GM20000 (cell line): ENCODE results near the gene CACNG7.

Experiments used
- DNase-seq: peaks from one replicate; pipeline ENCODE4 v3.0.0; 2012; ENCODE audit warnings: low spot score
- CTCF ChIP-seq: IDR thresholded peaks from 2 replicates; pipeline ENCODE4 v1.5.1; 2012; ENCODE audit warnings: mild to moderate bottlenecking, control low read depth; ENCODE audit errors: extremely low read depth, missing control alignments

The CACNG7 gene

GRCh38 chr19:53900191-53900860 is 8.8 kb upstream of the CACNG7 start:
- DNase-seq: no peak
- no peak for TF ChIP-seq CTCF

GRCh38 chr19:53903055-53903680 is 5.9 kb upstream of the CACNG7 start:
- DNase-seq: peak; percentile 63
- TF ChIP-seq CTCF: no peak

DNA sequence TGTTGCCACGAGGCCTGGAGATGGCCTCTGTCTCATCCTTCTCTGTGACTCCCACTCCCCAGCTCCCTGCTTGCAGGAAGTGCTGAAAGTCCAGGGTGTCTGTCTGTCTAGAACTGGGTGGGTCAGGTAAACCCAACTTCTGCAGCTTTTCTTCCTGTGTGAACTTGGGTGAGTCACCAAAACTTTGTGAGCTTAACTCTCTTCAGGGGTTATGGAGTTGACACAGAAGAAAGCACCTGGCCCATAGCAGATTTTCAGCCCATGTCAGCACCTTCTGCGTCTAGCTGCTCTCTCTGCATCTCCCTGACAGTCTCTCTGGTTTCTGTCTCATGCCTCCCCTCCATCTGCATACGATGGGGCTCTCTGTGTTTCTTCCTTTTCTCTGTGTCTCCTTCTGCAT is 4.2 kb upstream of the CACNG7 start:
- no peak for TF ChIP-seq CTCF
- no peak for DNase-seq

DNA sequence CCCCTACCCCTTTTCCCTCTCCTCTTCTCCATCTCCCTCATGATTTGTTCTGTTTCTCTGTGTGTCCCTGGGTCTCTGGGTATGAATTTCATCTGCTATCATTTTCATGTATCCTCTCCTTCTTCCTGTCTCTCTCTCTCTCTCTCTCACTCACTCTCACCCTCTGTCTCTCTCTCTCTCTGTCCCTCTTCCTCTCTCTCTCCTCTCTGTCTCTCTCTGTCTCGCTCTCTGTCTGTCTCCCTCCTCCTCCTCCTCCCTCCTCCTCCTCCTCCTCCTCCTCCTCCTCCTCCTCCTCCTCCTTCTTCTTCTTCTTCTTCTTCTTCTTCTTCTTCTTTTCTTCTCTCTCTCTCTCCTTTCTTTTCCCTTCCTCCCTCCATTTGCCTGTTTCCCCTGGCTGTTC is 3.3 kb upstream of the CACNG7 start:
- no peak for TF ChIP-seq CTCF
- no peak for DNase-seq

DNA sequence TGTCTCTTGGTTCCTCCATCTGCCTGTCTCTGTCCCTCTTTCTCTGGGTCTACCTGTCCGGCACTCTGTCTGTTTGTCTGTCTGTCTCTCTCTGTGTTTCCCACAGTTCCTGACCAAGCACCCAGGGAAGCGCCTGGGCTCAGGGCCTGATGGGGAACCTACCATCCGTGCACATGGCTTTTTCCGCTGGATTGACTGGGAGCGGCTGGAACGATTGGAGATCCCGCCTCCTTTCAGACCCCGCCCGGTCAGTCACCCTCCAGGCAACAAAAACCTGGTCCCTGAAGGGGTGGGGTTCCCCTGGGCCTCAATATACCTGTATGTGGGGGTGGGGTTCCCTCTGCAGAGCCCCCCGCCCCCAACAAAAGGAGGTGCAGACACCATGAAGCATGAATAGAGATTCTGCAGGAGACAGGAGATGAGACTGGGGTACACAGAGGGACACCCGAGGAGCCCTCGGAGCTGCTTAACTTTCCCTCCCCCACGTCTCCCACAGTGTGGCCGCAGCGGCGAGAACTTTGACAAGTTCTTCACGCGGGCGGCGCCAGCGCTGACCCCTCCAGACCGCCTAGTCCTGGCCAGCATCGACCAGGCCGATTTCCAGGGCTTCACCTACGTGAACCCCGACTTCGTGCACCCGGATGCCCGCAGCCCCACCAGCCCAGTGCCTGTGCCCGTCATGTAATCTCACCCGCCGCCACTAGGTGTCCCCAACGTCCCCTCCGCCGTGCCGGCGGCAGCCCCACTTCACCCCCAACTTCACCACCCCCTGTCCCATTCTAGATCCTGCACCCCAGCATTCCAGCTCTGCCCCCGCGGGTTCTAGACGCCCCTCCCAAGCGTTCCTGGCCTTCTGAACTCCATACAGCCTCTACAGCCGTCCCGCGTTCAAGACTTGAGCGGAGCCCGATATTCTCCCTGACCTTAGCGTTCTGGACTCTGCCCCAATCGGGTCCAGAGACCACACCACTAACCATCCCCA is 2.6 kb upstream of the CACNG7 start:
- DNase-seq: peak; percentile 86
- TF ChIP-seq CTCF: peak; percentile 44

GRCh38 chr19:53907193-53907581 is 1.9 kb upstream of the CACNG7 start:
- TF ChIP-seq CTCF: no peak
- no peak for DNase-seq

- no peak for DNase-seq
- TF ChIP-seq CTCF: no peak
Measured at GRCh38 chr19:53907690-53908089, 1.4 kb upstream of the CACNG7 start.
